Pulmonary artery endothelial cell (primary cell): ENCODE measurements around the gene KLK3. TPM values are rescaled to one million over a fixed set of nuclear protein-coding genes. Genes with fewer than 3 reads are reported as not detected.
"Not testable (repeated sequence)": the region's sequence is repeated elsewhere in the genome, so short reads cannot be mapped to it uniquely, and the experiment has no call there.

Source experiments
- DNase-seq: peaks from one replicate; pipeline ENCODE4 v3.0.0-alpha.2; 2011; ENCODE audit warnings: low read depth, low spot score
- total RNA-seq: library from RNA; depleted of rRNA; stranded (reverse); fragments of >200 nt; gene quantifications from 2 replicates; pipeline ENCODE4 v1.2.3, GENCODE V29; 2014

Gene KLK3
- total RNA-seq, 1 donor from 2014 or later, result not detected

DNA sequence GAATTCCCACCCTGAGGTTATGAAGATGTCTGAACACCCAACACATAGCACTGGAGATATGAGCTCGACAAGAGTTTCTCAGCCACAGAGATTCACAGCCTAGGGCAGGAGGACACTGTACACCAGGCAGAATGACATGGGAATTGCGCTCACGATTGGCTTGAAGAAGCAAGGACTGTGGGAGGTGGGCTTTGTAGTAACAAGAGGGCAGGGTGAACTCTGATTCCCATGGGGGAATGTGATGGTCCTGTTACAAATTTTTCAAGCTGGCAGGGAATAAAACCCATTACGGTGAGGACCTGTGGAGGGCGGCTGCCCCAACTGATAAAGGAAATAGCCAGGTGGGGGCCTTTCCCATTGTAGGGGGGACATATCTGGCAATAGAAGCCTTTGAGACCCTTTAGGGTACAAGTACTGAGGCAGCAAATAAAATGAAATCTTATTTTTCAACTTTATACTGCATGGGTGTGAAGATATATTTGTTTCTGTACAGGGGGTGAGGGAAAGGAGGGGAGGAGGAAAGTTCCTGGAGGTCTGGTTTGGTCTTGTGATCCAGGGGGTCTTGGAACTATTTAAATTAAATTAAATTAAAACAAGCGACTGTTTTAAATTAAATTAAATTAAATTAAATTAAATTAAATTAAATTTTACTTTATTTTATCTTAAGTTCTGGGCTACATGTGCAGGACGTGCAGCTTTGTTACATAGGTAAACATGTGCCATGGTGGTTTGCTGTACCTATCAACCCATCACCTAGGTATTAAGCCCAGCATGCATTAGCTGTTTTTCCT is 7.0 kb downstream of the KLK3 start:
- DNase-seq, result no peak

DNA sequence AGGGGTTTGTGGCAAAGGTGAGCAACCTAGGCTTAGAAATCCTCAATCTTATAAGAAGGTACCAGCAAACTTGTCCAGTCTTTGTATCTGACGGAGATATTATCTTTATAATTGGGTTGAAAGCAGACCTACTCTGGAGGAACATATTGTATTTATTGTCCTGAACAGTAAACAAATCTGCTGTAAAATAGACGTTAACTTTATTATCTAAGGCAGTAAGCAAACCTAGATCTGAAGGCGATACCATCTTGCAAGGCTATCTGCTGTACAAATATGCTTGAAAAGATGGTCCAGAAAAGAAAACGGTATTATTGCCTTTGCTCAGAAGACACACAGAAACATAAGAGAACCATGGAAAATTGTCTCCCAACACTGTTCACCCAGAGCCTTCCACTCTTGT is 14.8 kb downstream of the KLK3 start:
- DNase-seq, result no peak

DNA sequence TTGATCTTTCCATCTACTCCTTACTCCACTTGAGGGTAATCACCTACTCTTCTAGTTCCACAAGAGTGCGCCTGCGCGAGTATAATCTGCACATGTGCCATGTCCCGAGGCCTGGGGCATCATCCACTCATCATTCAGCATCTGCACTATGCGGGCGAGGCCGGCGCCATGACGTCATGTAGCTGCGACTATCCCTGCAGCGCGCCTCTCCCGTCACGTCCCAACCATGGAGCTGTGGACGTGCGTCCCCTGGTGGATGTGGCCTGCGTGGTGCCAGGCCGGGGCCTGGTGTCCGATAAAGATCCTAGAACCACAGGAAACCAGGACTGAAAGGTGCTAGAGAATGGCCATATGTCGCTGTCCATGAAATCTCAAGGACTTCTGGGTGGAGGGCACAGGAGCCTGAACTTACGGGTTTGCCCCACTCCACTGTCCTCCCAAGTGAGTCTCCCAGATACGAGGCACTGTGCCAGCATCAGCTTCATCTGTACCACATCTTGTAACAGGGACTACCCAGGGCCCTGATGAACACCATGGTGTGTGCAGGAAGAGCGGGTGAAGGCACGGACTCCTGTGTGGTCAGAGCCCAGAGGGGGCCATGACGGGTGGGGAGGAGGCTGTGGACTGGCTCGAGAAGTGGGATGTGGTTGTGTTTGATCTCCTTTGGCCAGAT is 15.8 kb downstream of the KLK3 start:
- DNase-seq, result no peak

DNA sequence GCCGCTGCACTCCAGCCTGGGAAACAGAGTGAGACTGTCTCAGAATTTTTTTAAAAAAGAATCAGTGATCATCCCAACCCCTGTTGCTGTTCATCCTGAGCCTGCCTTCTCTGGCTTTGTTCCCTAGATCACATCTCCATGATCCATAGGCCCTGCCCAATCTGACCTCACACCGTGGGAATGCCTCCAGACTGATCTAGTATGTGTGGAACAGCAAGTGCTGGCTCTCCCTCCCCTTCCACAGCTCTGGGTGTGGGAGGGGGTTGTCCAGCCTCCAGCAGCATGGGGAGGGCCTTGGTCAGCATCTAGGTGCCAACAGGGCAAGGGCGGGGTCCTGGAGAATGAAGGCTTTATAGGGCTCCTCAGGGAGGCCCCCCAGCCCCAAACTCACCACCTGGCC is 18.3 kb downstream of the KLK3 start, which contains the start of gene KLK2:
Gene KLK2, plus strand, starts transcription at position 384 of the 400 bp plus-strand sequence. CDS start 35 bp downstream, outside the sequence.
- DNase-seq, result no peak

DNA sequence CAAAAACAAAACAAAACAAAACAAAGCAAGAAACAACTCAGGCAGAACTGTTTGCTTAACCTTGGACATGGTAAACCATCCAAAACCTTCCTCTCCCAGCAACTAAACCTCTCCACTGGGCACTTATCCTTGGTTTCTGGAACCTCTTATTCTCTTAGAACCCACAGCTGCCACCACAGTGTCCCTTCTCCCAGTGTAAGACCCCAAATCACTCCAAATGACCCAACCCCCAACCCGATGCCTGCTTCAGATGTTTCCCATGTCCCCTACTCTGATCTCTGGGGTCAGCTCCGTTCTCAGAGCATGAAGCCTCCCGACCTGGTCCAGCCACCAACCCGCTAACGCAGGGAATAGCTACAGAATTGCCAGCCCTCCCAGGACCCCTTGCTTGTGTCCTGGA is 19.5 kb downstream of the KLK3 start:
- no peak for DNase-seq

DNA sequence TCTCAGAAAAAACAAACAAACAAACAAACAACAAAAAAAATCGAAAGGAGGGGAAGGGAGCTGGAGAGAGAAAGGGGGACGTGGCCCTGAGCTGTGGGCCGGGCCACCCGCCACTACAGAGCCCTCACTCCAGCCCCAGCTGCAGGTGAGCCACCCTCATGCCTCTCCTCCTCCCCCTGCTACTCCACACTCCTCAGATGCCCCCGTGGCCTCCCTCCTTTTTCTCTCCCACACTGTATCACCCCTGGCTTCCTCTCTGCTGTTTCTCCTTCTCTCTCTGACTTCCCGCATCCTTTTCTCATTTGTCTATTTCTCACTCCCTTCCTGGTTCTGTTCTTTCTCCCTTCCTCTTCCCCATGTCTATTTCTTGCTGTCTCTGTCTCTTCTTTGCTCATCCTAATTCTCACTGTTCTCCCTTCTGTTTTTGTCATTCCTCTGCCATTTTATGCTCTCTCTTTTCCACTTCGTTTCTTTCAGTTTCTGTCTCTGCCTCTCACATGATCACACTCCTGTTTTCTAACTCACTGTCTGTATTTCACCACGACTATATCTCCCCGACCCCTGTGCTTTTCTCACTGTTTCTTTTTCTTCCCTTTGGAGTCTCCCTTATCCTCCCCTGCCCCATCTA is 21.2 kb downstream of the KLK3 start:
- no peak for DNase-seq

DNA sequence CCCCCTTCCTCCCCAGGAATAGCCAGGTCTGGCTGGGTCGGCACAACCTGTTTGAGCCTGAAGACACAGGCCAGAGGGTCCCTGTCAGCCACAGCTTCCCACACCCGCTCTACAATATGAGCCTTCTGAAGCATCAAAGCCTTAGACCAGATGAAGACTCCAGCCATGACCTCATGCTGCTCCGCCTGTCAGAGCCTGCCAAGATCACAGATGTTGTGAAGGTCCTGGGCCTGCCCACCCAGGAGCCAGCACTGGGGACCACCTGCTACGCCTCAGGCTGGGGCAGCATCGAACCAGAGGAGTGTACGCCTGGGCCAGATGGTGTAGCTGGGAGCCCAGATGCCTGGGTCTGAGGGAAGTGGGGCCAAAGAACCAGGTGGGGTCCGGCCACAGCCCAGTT is 21.7 kb downstream of the KLK3 start:
- DNase-seq, result no peak

DNA sequence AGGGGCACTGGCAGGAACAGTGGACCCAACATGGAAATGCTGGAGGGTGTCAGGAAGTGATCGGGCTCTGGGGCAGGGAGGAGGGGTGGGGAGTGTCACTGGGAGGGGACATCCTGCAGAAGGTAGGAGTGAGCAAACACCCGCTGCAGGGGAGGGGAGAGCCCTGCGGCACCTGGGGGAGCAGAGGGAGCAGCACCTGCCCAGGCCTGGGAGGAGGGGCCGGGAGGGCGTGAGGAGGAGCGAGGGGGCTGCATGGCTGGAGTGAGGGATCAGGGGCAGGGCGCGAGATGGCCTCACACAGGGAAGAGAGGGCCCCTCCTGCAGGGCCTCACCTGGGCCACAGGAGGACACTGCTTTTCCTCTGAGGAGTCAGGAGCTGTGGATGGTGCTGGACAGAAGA is 22.6 kb downstream of the KLK3 start:
- no peak for DNase-seq

DNA sequence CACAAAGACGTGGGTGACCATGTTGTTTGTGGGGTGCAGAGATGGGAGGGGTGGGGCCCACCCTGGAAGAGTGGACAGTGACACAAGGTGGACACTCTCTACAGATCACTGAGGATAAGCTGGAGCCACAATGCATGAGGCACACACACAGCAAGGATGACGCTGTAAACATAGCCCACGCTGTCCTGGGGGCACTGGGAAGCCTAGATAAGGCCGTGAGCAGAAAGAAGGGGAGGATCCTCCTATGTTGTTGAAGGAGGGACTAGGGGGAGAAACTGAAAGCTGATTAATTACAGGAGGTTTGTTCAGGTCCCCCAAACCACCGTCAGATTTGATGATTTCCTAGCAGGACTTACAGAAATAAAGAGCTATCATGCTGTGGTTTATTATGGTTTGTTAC is 24.1 kb downstream of the KLK3 start:
- no peak for DNase-seq

DNA sequence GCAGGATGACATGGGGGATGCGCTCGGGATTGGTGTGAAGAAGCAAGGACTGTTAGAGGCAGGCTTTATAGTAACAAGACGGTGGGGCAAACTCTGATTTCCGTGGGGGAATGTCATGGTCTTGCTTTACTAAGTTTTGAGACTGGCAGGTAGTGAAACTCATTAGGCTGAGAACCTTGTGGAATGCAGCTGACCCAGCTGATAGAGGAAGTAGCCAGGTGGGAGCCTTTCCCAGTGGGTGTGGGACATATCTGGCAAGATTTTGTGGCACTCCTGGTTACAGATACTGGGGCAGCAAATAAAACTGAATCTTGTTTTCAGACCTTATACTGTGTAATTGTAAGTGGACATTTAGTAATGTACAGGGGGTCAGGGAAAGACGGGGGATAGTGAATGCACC is 25.5 kb downstream of the KLK3 start:
- no peak for DNase-seq

DNA sequence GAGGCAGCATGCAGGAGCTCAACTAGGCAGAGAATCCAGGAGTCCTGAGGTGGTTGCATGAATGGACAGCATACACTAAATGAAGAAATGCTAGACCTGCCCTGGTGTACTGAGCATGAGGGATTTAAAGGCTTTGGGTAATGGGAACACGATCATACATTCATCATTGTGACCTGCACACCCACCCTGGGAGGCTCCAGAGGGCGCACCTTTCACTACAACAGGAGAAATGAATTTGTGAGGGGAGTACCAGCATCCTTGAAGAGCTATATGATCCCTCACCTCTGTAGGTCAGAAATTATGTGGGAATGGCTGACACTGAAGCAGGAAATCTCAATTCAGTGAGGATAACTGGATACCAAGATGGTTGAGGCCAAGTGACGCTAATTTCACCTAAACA is 27.5 kb downstream of the KLK3 start:
- DNase-seq, result no peak

DNA sequence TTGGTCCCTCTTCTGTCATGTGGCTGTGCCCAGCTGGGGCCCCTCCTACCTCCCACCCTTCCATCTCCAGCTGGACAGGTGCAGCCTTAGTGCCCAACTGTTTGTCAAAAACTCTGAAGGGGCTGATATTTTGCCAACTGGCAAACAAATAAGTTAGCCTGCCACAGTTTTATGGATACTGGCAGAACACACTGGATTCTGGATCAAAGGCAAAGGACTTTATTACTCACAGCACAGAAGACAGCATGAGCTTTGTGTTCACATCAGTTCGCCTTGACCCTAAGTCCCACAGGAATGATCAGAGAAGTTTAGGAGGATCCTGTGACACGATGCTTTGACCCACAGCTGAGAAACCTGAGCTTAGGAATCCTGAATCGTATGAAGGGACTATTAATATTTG is 34.9 kb downstream of the KLK3 start:
- no peak for DNase-seq

DNA sequence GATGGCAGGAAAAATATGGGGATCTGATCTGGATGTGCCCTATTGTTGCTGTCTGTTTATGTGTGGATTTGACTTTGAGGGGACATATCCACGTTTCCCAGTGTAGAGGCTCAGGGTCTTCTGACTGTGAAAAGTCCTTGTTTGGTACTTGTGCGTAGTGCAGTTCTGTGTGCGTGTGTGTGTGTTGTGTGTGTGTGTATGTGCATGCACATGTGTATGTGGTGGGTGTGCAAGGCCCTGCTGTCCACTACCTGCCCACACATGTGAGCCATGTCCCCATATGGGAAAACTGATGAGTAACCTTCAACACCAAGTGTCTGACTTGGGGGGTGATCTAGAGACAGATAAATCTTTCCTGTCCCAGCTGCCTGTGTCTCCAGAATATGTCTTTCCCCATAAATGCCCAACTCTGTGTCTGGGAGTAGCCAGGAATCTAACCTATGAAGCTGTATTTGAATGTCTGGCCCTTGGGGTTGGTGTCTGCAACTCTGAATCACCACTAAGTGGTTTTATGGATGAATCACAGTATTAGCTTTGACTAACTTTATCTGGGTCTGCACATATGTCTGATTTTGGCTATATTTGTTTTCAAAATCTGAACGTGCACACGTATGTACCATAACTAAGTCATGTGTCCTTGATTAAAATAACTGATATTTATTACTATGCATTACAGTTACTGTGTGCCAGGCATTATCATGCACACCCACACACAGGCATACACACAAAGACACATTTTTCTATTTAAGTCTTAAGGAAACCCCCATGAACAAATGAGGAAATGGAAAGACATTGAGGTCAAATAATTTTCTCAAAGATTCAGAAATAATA is 35.9 kb downstream of the KLK3 start:
- no peak for DNase-seq

DNA sequence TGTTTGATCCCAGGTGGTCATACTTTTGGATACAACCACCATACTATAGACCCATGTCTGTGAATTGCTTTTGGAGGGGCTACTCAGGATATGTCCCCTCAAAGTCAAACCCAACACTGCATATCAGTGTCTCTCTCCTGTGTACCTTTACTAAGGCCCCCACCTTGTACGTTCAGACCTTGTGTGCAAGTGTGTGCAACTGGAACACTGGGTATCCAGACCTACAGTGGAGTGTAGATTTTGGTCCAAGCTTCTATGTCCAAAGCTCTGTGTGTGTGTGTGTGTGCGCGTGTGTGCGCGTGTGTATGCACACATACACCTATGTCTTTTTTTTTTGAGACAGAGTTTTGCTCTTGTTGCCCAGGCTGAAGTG is 36.5 kb downstream of the KLK3 start:
- DNase-seq, result no peak

DNA sequence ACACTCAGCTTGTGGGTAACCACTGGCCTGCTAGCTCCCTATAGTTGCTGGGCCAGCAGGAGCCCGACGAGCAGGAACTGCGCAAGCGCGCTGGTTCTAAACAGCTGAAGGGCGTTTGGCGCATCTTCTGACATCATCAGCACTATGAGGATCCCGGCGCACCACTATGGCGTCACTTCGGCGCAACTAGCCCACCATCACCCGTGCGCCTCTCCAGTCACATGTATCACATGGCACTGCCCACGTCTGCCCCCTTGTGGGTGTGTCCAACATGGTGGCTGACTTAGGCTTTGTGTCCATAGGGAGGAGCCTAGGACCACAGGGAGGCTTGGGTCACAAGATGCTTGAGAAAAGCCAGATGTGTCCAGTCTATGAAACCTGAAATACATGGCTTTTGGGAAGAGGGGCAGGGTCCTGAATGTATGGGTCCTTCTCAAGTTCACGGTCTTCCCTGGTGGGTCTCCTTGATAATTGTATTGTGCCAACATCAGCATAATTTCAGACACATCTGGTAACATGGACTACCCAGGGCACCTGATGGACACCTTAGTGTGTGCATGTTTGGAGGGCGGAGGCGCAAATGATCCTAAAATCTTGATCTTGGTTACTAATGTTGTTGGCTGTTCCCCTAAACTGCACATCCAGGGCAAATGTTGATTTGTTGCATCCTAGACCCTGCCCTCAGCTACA is 38.5 kb downstream of the KLK3 start:
- DNase-seq, result no peak

DNA sequence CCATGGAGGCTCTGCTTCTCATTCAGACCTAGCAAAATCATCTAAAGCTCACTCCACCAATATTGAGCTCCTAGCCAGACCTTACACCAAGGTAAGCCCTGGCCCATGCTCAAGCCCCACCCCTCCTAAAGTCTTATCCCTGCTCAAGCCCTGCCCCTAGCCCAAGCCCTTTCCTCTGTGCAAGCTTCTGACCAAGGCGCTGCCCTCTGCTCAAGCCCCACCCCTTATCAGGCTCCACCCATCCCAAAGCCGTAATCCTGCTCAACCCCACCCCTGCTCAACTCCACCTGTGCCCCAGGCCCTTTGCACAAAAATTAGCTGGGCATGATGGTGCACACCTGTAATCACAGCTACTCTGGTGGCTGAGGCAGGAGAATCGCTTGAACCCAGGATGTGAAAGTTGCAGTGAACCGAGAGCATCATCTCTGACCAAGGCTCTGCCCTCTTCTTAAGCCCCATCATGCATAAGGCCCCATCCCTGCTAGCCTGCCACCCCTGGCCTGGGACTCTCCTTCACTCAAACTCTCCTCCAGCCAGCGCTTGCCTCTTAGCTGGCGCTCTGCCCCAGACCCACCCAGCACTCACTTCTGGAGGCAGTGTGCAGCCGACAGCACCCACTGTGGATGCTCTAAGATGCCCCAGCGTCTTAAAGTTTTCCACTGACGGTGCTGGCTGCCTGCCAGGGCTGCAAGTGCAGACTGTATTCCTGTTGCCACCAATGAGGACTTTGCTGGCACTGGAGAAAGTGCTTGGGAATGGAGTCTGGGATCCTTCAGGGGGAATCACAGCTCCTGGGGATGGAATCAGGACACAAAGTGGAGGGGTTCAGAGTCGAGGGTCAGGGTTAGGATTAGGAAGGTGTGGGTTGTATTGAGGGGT is 40.0 kb downstream of the KLK3 start:
- DNase-seq, result no peak

DNA sequence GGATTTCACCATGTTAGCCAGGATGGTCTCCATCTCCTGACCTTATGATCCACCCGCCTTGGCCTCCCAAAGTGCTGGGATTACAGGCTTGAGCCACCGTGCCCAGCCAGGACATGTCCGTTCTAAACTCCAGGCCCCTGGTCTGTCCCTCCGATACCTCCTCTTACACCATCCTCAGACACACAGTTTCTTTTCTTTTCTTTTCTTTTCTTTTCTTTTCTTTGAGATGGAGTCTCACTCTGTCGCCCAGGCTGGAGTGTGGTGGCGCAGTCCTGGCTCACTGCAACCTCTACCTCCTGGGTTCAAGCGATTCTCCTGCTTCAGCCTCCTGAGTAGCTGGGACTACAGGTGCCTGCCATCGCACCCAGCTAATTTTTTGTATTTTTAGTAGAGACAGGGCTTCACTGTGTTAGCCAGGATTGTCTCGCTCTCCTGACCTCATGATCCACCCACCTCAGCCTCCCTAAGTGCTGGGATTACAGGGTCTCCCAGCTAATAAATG is 41.4 kb downstream of the KLK3 start:
- not testable (repeated sequence) for DNase-seq

DNA sequence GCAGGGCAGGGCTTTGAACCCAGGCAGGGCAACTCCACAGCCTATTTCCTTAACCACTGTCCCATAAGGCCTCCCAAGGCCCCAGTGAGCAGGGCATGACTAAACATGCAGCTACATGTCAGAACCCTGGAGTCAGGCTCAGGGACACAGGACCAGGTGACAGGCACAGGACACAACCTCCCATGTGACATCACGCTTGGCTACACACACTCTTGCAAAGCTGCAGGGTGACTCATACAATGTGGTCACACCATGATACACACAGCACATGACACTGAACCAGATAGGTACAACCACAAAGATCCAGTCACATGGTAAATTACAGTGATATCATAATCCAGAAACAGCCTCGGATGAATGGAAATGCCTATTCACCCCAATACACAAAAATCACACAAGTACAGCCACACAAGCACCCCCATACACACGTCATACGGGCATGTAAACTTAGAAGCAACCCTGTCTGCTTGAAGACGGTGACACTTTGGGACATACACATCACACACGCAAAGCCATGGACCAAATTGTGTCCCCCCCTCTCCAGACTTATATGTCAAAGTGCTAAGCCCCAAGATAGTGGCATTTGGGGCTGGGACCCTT is 42.0 kb downstream of the KLK3 start:
- DNase-seq, result no peak

DNA sequence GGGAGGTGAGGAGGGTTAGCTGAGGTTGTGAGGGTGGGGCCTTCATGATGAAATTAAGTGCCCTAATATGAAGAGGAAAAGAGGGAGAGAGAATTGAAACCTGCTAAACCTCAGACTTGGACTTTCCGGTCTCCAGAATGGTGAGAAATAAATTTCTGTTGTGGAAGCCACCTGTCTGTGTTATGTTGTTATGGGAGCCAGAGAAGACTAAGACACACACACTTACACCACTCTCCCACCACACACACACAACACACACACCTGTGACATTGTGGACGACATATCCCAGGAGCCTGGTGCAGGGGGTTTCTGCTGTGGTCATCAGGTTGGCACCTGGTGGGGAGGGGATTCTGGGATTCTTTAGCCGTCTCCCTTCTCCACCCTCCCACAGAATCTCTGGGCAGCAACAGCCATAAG is 42.5 kb downstream of the KLK3 start:
- no peak for DNase-seq

DNA sequence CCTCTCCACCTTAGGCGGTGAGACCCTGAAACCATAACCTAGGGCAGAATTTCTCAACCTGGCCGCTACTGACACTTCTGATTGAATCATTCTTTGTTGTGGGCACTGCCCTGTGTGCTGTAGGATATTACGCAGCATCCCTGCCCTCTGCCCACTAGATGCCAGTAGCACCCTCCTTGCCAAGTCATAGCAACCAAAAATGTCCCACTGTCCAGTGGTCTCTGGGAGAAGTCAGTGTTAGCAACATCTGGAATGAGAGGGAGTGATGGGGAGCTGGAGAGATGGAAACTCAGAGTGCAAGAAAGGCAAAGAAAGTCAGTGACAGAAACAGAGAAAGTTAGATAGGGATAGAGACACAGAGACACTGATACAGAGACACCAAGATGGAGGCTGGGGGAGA is 42.9 kb downstream of the KLK3 start:
- no peak for DNase-seq
